ENCODE measurements around the gene ZBTB42. TPM values are rescaled to one million over a fixed set of nuclear protein-coding genes. Genes with fewer than 3 reads are reported as not detected.
A peak's percentile ranks its signal among the peaks of the same experiment; 100 is the strongest.

Gene ZBTB42
- total RNA-seq, 2 donors from 2014 or later, result 1.3 to 3.0 TPM

DNA sequence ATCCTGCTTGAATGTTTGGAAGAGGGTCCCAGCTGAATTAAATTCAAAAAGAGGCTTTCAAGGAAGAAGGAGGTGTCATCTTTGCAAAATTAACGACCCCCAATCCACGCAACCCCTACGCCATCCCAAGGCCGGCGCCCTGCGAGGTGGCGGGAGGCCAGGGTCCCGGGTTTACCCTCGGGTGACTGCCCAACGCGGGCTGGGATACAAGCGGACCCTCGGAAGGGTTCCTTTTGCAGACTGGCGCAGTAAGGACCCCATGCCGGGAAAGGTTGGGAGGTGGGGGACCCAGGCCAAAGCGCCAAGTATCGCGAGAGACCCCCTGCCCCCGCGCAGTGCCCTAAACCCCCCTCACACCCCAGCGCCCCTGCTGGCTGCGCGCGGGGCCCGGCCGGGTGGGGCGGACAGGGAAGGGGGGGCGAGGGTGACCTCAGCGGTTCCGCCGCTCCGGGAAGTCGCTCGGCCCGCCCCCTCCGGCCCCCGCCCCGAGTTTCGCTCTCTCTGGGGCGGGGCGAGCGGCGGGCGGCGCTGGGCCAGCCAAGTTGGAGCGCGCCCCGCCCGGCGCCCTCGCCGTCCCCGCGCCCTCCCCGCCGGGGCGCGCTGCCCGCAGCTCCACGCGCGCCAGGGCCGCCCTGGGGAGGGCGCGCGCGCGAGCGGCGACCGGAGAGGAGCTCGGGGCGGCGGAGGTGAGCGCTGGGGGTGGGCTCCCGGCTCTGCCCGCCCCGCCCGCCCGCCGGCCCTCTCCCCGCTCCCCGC lies 708 bp upstream of the ZBTB42 start:
- ATAC-seq (peak; percentile 83 to 86), DNase-seq (ENCODE audit: low spot score) (peak; percentile 82)
- Mint-ChIP-seq H3K27me3 (no peaks in the 10 kb centered on the region), H3K27ac (no peak overlapping the region), H3K9me3 (no peaks in the 10 kb centered on the region), H3K4me1 (ENCODE audit: low read depth in 2 of 2) (peaks cover 0 to 3% of the 10 kb centered on the region in 2 donors), H3K36me3 (no peaks in the 10 kb centered on the region), H3K4me3 (peak overlapping the region; percentile 48)

GRCh38 chr14:104801520-104802393 lies 856 bp downstream of the ZBTB42 start:
- Mint-ChIP-seq H3K27me3 (no peaks in the 10 kb centered on the region), H3K27ac (peak overlapping the region in 1 of 2 donors; percentile 21), H3K9me3 (peaks cover 5% of the 10 kb centered on the region), H3K36me3 (no peaks in the 10 kb centered on the region), H3K4me3 (peak overlapping the region; percentile 81), H3K4me1 (ENCODE audit: low read depth in 2 of 2) (peaks cover 0 to 8% of the 10 kb centered on the region in 2 donors)
- ATAC-seq, result no peak
- DNase-seq (ENCODE audit: low spot score), result no peak

GRCh38 chr14:104802394-104803184 lies 1.7 kb downstream of the ZBTB42 start:
- H3K4me3 Mint-ChIP-seq, result peak overlapping the region; percentile 65
- no peaks in the 10 kb centered on the region for H3K36me3 Mint-ChIP-seq
- DNase-seq (ENCODE audit: low spot score) (no peak), ATAC-seq (no peak)
- H3K9me3 Mint-ChIP-seq, result peaks cover 5% of the 10 kb centered on the region
- H3K27me3 Mint-ChIP-seq, result no peaks in the 10 kb centered on the region
- H3K4me1 Mint-ChIP-seq (ENCODE audit: low read depth in 2 of 2), result peaks cover 0 to 8% of the 10 kb centered on the region in 2 donors
- H3K27ac Mint-ChIP-seq, result no peak overlapping the region

GRCh38 chr14:104803280-104803911 lies 2.5 kb downstream of the ZBTB42 start:
- peaks cover 5% of the 10 kb centered on the region for H3K9me3 Mint-ChIP-seq
- no peaks in the 10 kb centered on the region for H3K36me3 Mint-ChIP-seq
- no peak overlapping the region for H3K4me3 Mint-ChIP-seq
- DNase-seq (ENCODE audit: low spot score) (no peak), ATAC-seq (no peak)
- H3K4me1 Mint-ChIP-seq (ENCODE audit: low read depth in 2 of 2), result peaks cover 0 to 8% of the 10 kb centered on the region in 2 donors
- H3K27ac Mint-ChIP-seq, result no peak overlapping the region
- no peaks in the 10 kb centered on the region for H3K27me3 Mint-ChIP-seq

DNA sequence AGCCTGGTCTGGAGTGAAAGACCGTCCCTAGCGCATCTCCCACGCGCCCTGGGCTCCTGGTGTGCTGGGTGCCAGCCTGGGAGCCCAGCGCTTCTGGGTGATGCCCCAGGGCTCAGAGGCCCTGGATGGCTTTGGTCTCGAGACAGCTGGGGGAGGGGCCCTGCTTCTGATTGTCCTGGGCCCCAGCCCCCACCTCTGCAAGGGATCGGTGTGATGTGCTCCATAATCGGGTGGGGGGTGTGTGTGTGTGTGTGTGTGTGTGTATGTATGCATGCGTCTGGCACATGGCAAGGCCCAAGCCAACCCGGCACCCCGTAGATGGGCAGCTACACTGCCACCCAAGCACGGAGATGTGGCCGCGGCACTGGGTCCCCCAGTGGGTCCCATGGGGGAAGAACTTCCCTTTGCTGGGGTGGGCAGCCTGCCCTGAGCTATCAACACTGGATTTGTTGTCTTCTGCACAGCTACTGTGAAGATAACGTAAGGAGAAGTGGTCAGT lies 3.1 kb downstream of the ZBTB42 start:
- Mint-ChIP-seq H3K27me3 (no peaks in the 10 kb centered on the region), H3K27ac (no peak overlapping the region), H3K4me3 (no peak overlapping the region), H3K36me3 (no peaks in the 10 kb centered on the region), H3K9me3 (peaks cover 5% of the 10 kb centered on the region), H3K4me1 (ENCODE audit: low read depth in 2 of 2) (peaks cover 0 to 8% of the 10 kb centered on the region in 2 donors)
- DNase-seq (ENCODE audit: low spot score), result no peak
- no peak for ATAC-seq

GRCh38 chr14:104804481-104805325 lies 3.8 kb downstream of the ZBTB42 start:
- Mint-ChIP-seq H3K4me1 (ENCODE audit: low read depth in 2 of 2) (peaks cover 0 to 8% of the 10 kb centered on the region in 2 donors), H3K4me3 (no peak overlapping the region), H3K9me3 (peaks cover 5% of the 10 kb centered on the region), H3K27ac (no peak overlapping the region), H3K27me3 (no peaks in the 10 kb centered on the region), H3K36me3 (no peaks in the 10 kb centered on the region)
- DNase-seq (ENCODE audit: low spot score) (no peak), ATAC-seq (no peak)

GRCh38 chr14:104805326-104805678 lies 4.4 kb downstream of the ZBTB42 start:
- Mint-ChIP-seq H3K27me3 (no peaks in the 10 kb centered on the region), H3K9me3 (peaks cover 5% of the 10 kb centered on the region), H3K36me3 (no peaks in the 10 kb centered on the region), H3K4me3 (no peak overlapping the region), H3K4me1 (ENCODE audit: low read depth in 2 of 2) (peaks cover 0 to 8% of the 10 kb centered on the region in 2 donors), H3K27ac (no peak overlapping the region)
- DNase-seq (ENCODE audit: low spot score), result no peak
- no peak for ATAC-seq

DNA sequence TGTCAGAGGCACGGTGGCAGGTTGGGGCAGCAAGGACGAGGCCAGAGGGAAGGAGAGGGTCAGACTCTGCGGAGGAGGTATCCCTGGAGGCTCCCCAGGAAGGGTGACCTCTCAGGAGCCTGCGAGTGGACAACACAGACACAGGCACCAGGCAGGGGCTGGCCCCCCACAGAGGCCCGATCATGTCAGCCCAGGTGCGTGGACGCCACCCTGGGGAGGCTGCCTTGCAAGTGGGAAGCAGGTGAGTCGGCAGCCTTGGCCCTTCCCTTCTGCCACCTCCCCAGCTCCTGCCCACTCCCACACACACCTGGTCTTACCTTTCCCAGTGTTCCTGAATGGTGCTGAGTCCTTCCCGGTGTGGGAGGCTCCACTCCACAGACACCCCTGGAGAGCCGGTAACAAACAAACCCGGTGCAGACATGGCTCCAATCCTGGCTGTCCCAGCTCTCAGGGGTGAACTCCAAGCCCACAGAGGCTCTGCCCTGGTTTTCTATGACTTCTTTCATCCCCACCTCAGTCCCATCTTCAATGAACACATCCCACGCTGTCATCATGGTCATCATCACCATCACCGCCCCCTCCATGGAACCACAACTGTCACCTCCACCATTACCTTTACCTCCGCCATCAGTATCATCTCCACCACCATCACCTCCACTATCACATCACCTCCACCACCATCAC lies 5.2 kb downstream of the ZBTB42 start:
- Mint-ChIP-seq H3K4me1 (ENCODE audit: low read depth in 2 of 2) (peaks cover 0 to 11% of the 10 kb centered on the region in 2 donors), H3K4me3 (no peak overlapping the region), H3K9me3 (peaks cover 5% of the 10 kb centered on the region), H3K27me3 (no peaks in the 10 kb centered on the region), H3K27ac (no peak overlapping the region), H3K36me3 (no peaks in the 10 kb centered on the region)
- DNase-seq (ENCODE audit: low spot score) (no peak), ATAC-seq (no peak)

DNA sequence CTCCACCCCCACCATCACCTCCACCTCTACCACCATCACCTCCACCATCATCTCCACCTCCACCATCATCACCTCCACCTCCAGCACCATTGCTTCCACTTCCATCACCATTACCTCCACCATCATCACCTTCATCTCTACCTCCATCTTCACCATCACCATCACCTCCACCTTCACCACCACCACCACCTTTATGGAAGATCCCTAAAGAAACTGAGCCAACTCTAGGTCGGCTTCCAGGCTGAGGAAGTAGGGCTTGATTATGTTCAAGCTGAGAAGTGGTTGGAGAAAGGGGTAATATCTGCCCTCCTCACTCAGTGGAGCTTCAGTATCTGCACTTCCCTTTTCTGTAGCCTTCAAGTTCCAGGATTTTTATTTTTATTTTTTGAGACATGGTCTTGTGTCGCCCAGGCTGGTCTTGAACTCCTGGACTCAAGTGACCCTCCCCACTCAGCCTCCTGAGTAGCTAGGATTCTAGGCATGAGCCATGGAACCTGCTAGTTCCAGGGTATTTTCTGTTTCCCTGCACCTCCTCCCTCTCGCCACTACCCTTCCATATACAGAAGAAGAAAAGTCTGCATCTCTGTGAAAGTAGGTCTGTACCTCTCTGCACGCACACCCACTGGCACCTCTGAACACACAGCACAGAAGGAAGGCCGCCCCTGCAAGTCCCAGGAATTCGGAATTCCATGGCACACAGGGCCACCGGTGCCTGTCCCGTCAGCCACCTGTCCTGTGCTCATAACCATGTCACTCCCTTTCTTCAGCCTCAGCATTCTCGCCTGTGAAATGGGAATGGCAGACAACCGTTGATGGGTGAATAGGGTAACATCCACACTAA lies 5.9 kb downstream of the ZBTB42 start:
- DNase-seq (ENCODE audit: low spot score), result no peak
- no peaks in the 10 kb centered on the region for H3K36me3 Mint-ChIP-seq
- H3K27ac Mint-ChIP-seq, result no peak overlapping the region
- peaks cover 5% of the 10 kb centered on the region for H3K9me3 Mint-ChIP-seq
- H3K27me3 Mint-ChIP-seq, result no peaks in the 10 kb centered on the region
- H3K4me1 Mint-ChIP-seq (ENCODE audit: low read depth in 2 of 2), result peaks cover 0 to 8% of the 10 kb centered on the region in 2 donors
- H3K4me3 Mint-ChIP-seq, result no peak overlapping the region
- ATAC-seq, result no peak

DNA sequence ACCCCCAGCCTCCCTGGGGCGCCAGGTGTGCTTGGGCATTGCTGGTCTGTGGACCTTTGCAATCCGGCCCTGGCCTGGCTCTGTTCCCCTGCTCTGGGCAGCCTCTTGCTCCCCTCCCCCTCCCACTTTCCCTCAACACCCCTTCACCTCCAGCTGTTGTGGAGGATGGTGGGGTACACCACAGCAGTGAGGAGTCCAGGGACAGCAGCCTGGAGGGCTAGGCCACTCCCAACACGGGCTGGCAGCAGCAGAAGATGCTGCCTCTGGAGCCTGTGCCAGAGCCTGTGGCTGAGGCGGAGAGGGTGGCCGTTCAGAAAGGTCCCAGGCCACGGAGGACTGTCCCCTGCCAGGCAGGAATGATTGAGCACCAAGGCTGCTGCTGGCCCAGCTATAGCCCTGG lies 7.6 kb downstream of the ZBTB42 start:
- H3K27ac Mint-ChIP-seq, result no peak overlapping the region
- peak in 1 of 2 donors; percentile 5 for ATAC-seq
- H3K4me1 Mint-ChIP-seq (ENCODE audit: low read depth in 2 of 2), result peaks cover 0 to 10% of the 10 kb centered on the region in 2 donors
- H3K36me3 Mint-ChIP-seq, result no peaks in the 10 kb centered on the region
- no peak for DNase-seq (ENCODE audit: low spot score)
- no peak overlapping the region for H3K4me3 Mint-ChIP-seq
- H3K9me3 Mint-ChIP-seq, result peaks cover 5% of the 10 kb centered on the region
- no peaks in the 10 kb centered on the region for H3K27me3 Mint-ChIP-seq

DNA sequence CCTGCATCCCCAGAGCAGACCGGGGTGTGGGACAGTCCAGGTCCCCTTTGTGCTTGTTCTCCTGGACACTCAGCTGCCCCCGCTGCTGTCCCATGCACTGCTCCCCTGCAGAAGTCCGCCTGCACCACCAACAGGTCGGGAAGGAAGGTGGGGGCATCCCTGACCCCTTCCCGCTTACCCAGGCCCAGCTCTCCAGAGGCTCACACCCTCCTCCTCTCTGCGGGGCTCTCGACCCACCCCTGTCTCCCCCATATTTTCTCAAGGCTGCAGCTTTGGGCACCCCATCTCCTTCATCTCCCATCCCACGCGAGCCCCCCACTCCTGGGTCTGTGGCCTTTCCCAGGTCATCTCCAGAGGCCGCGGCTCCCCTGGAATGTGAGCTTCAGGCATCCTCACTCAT lies 9.4 kb downstream of the ZBTB42 start:
- ATAC-seq (no peak), DNase-seq (ENCODE audit: low spot score) (no peak)
- no peaks in the 10 kb centered on the region for H3K36me3 Mint-ChIP-seq
- no peak overlapping the region for H3K4me3 Mint-ChIP-seq
- H3K27ac Mint-ChIP-seq, result no peak overlapping the region
- no peaks in the 10 kb centered on the region for H3K27me3 Mint-ChIP-seq
- H3K9me3 Mint-ChIP-seq, result peaks cover 5% of the 10 kb centered on the region
- peaks cover 4 to 19% of the 10 kb centered on the region in 2 donors for H3K4me1 Mint-ChIP-seq (ENCODE audit: low read depth in 2 of 2)
